ENCODE data around the gene KNSTRN.

KNSTRN gene

GRCh38 chr15:40361640-40362039 is 20.9 kb upstream of the KNSTRN start:
- no peak for TF ChIP-seq CTCF (IDR thresholded peaks at IDR 0.05; ENCODE audit: low read depth, low read length)
- no peak for DNase-seq (ENCODE audit: extremely low read depth, low read depth)

GRCh38 chr15:40363611-40364010 is 18.9 kb upstream of the KNSTRN start:
- no peak for TF ChIP-seq CTCF (IDR thresholded peaks at IDR 0.05; ENCODE audit: low read depth, low read length)
- no peak for DNase-seq (ENCODE audit: extremely low read depth, low read depth)

- no peak for TF ChIP-seq CTCF (IDR thresholded peaks at IDR 0.05; ENCODE audit: low read depth, low read length)
- DNase-seq (ENCODE audit: extremely low read depth, low read depth): no peak
Measured at GRCh38 chr15:40364251-40364650, 18.3 kb upstream of the KNSTRN start.

GRCh38 chr15:40365016-40365415 is 17.5 kb upstream of the KNSTRN start:
- DNase-seq (ENCODE audit: extremely low read depth, low read depth): no peak
- TF ChIP-seq CTCF (IDR thresholded peaks at IDR 0.05; ENCODE audit: low read depth, low read length): no peak

- TF ChIP-seq CTCF (IDR thresholded peaks at IDR 0.05; ENCODE audit: low read depth, low read length): no peak
- DNase-seq (ENCODE audit: extremely low read depth, low read depth): no peak
Measured at GRCh38 chr15:40365624-40366456, 16.7 kb upstream of the KNSTRN start.

GRCh38 chr15:40366457-40367370 is 15.8 kb upstream of the KNSTRN start:
- no peak for DNase-seq (ENCODE audit: extremely low read depth, low read depth)
- TF ChIP-seq CTCF (IDR thresholded peaks at IDR 0.05; ENCODE audit: low read depth, low read length): no peak

GRCh38 chr15:40367371-40367685 is 15.2 kb upstream of the KNSTRN start:
- TF ChIP-seq CTCF (IDR thresholded peaks at IDR 0.05; ENCODE audit: low read depth, low read length): no peak
- DNase-seq (ENCODE audit: extremely low read depth, low read depth): no peak
